8988T (cell line): Measurements from ENCODE around the gene ANKRD44.
"Not testable (repeated sequence)": the region's sequence is repeated elsewhere in the genome, so short reads cannot be mapped to it uniquely, and the experiment has no call there.

ENCODE experiments used
- DNase-seq: peaks from one replicate; pipeline ENCODE4 v3.0.0; 2011

The ANKRD44 gene

DNA sequence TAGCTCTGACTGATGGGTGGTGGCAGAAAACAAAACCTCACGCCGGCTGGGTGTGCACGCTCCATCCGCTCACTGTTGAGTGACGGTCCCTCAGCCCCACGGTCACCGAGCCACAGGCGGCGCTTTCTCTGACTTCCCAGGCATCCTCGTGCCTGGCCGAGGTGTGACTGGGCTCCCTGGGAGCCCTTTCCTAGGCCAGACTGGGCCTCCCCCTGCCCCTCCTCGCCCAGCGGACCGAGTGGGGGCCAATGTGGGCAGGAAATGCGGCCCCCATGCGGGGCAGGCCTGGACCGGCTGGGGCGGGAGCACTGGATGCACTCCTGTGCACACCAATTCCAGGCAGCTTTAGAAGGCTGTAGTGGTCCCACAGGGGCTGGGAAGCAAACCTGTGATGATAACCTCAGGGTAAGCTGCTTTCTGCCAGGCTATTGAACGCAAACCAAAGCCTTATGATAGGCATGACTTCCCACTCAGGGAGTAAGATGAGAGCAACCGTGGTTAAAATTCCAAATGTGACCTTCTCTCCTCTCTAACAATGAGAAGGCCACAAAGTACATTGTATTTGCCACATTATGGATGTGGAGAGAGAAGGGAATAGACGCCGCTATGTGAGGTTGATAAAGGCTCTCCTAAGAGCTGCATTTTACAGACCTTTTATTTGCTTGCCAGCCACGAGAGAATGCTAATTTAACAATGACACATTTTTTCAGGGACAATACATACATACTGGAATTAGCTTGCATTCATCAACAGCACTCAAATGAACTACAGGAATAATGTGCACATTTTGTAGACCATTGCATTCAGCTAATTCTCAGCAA lies 300.2 kb downstream of the ANKRD44 start:
- DNase-seq: no peak

- not testable (repeated sequence) for DNase-seq
Observed at GRCh38 chr2:197008741-197009341, 301.7 kb downstream of the ANKRD44 start.

GRCh38 chr2:197007716-197008628 lies 302.6 kb downstream of the ANKRD44 start:
- no peak for DNase-seq

GRCh38 chr2:197001921-197002320 lies 308.7 kb downstream of the ANKRD44 start:
- DNase-seq: no peak

DNA sequence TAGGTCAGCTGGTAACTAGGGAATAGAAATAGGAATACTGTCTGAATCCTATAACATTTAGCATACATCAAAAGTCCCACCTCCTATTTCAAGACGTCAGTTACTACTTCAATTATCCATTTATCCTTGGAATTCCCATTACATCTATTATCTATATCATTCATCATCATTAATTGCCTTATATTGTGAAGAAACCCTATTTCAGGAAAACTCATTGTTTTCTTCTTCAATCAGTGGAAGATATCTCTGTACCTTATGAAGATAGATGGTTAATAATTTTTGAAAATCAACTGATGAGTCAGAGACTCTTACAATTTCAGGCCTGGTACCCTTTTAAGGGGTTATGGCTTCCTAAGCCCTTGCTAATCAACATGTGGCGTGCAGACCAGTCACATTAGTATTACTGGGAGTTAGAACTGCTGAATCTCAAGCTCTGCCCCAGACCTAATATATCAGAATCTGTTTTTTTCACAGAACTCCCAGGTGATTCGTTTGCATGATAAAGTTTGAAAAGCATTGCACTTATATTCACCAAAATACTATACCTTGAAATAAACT lies 314.7 kb downstream of the ANKRD44 start:
- no peak for DNase-seq

GRCh38 chr2:196994764-196995163 lies 315.8 kb downstream of the ANKRD44 start:
- DNase-seq: no peak

DNA sequence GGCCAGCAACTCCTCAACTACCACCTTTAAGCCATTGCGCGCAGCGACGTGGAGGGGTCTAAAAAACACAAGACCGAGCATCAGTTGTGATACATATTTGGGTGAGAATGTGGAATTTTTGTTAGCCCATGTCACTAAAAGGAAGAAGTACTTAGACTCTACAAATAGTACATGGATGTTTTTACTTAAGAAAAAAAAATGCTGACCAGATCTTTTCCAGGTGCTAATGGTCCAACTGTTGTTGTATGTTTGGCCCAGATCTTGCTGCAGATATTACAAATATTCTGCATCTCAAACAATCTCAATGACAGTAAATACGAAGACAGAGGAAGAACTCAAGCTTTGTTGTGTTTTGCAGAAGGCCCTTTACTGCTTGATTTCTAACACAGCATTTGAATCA lies 317.0 kb downstream of the ANKRD44 start:
- no peak for DNase-seq

DNA sequence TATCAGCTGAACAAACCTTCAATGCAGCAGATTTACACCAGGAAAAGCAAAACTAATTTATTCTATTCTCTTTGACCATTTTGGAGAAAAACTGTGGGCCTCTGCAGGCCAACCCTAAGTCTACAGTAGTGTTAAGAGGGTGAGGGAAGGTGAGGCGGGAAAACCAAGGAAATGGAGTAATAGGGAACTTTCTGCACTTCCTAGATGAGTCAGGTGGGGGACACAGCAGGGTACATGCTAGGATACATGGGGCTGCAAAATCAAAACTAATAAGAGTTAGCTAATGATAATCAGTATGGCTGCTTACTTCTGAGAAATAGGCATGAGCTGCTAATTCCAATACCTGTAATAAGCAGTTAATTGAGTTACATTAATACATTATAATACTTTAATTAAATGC lies 318.1 kb downstream of the ANKRD44 start:
- DNase-seq: no peak

GRCh38 chr2:196990788-196991461 lies 319.7 kb downstream of the ANKRD44 start:
- no peak for DNase-seq

- no peak for DNase-seq
Observed at GRCh38 chr2:196990092-196990491, 320.5 kb downstream of the ANKRD44 start.

- DNase-seq: no peak
Observed at GRCh38 chr2:196989496-196989895, 321.1 kb downstream of the ANKRD44 start.

DNA sequence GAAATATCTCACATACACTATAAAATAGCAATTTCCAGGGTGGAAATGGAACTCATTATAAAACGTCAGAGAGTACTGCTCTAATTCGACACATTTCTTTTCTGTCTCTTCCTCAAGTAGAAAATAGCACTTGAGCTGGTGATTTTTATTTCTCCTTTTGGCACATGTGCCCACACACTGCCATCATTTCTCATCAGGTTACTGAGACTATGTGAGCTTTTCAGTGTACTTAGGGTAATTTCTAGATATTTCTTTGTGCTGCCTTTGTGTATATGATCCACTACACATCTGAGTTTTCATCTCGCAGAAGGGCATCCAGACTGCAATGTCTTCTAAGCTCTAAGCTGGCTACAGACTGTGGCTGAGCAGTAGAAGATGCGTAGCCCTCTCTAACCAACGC lies 321.9 kb downstream of the ANKRD44 start:
- DNase-seq: no peak

GRCh38 chr2:196987649-196988364 lies 322.8 kb downstream of the ANKRD44 start:
- no peak for DNase-seq

GRCh38 chr2:196987298-196987648 lies 323.3 kb downstream of the ANKRD44 start:
- no peak for DNase-seq

GRCh38 chr2:196985511-196986183 lies 324.9 kb downstream of the ANKRD44 start:
- DNase-seq: no peak

DNA sequence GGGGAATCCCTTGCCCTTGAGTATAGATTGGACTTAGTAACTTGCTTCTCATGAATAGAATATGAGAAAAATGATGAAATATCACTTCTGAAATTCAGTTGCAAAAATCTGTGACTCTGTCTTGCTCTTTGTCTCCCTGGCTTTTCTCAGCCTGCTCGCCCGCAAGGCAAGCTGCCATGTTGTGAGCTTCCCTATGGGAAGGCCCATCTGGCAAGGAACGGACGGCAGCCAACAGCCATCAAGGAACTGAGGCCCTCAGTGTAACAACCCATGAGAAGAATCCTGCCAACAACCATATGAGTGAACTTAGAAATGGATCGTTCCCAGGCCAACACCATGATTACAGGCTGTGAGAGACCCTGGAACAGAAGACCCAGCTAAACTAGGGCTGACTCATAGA lies 325.7 kb downstream of the ANKRD44 start:
- no peak for DNase-seq

- no peak for DNase-seq
Observed at GRCh38 chr2:196983934-196984333, 326.6 kb downstream of the ANKRD44 start.

DNA sequence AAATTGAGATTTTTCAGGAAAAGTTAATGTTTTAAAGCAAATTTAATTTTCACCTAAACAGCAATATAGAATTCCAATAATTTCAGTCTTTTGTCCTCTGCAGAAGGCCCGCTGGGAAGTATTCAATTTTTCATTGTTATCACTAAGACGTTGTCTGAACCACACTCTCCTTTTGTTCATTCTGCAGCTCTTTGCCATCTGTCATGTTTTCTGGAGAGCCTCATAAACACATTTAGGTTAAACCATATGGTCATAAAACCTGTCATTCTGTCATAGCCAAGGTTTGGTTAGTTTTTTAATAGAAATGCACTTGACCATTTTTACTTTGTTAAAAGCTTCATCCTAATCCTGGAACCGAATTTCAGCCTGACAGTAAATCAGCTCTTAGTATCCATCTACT lies 330.1 kb downstream of the ANKRD44 start:
- no peak for DNase-seq

DNA sequence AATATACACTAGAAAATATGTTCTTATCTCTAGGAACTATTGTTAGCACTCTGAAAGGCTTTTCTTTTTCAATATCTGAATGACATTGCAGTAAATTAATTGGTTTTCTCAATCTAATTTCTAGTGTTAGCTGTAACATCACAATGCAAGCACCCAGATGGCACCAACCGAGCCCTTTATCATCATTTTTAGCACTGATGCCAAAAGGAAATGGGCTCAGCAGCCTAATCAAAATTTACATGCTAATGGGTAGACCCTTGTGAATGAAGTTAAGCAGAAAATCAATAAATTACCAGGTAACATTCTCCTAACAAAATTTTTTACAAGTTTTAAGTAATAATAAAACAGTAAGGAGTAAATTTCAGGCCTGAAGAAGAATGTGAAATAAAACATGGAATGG lies 330.6 kb downstream of the ANKRD44 start:
- DNase-seq: no peak

GRCh38 chr2:196977507-196977906 lies 333.1 kb downstream of the ANKRD44 start:
- no peak for DNase-seq

DNA sequence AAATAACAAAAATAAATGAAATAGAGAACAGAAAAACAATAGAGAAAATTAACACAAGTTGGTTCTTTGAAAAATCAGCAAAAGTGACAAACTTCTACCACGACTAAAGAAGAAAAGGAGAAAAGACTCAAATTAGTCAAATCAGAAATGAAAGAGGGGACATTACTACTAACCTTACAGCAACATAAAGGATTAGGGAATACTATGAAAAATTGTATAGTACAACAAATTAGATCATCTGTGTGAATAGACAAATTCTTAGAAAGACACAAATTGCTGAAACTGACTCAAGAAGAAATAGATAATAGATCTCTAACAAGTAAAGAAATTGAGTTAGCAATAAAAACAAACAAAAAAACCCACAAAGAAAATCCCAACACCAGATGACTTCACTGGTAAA lies 335.6 kb downstream of the ANKRD44 start:
- no peak for DNase-seq
